ENCODE data around the gene GPC4.

GPC4 gene

GRCh38 chrX:133410550-133410949, 4.7 kb downstream of the GPC4 start:
- no peak for DNase-seq

DNA sequence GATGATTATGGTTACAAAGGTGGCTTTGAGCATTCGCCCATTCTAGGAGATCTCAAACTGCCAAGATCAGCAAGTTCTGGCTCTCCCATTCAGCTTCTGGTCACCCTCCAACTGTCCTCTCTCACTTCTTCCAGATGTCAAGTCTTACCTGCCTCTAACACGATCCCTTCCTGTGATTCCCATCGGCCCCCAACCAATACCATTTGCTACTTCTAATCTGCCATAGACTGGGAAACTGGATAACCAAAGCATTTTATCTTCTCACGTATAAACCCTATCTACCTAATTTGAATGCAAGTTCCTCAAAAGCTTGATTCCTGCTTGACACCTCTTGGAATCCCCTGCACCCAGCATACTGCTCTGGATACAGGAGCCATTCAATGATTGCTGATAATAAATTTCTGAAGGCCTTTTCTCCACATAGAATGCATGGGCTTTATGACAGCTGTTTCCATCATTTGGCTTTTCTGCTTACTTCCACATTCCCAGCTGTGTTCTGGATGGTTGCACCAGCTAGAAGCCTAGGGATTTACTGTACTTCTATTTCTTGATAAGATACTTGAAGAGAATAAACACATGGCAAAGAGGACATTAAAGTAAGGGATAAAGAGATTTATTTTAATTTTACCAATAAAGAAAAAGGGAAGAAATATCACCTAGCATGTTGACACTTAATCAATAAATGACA, 9.6 kb downstream of the GPC4 start:
- DNase-seq, result no peak

- no peak for DNase-seq
Observed at GRCh38 chrX:133403984-133404383, 11.3 kb downstream of the GPC4 start.

DNA sequence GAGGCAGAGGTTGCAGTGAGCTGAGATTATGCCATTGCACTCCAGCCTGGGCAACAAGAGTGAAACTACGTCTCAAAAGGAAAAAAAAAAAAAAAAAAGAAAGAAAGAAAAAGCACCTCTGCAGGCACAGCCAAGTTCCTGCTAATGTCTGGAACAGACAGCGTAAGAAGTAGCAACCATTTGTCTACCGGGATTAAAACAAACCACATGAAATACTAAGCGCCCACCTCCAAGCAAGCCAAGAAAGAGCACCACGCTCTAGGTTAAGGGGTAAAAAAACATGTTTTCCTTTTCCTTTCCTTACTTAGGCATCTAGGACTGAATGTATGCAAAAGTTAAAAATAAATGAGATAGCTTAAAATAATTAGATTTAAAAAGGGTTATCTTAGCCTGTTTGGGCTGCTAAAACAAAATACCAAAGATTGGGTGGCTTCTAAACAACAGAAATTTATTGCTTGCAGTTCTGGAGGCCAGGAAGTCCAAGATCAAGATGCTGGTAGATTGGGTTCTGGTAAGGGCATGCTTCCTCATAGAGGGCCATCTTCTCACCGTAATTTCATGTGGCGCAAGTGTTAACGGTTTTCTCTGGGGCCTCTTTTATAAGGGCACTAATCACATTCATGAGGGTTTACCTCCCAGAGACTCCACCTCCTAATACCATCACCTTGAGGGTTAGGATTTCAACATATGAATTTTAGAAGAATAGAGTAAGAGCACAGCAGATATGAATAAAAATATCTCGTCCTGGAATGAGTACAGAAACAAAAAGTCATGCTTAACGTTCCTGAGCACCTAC, 12.3 kb downstream of the GPC4 start:
- DNase-seq, result no peak

- peak; percentile 56 for DNase-seq
Observed at GRCh38 chrX:133402042-133402453, 13.2 kb downstream of the GPC4 start.

GRCh38 chrX:133401536-133401935, 13.8 kb downstream of the GPC4 start:
- DNase-seq, result no peak

GRCh38 chrX:133399411-133399810, 15.9 kb downstream of the GPC4 start:
- DNase-seq, result no peak

GRCh38 chrX:133394765-133395164, 20.5 kb downstream of the GPC4 start:
- DNase-seq, result no peak

GRCh38 chrX:133392671-133393070, 22.6 kb downstream of the GPC4 start:
- no peak for DNase-seq

DNA sequence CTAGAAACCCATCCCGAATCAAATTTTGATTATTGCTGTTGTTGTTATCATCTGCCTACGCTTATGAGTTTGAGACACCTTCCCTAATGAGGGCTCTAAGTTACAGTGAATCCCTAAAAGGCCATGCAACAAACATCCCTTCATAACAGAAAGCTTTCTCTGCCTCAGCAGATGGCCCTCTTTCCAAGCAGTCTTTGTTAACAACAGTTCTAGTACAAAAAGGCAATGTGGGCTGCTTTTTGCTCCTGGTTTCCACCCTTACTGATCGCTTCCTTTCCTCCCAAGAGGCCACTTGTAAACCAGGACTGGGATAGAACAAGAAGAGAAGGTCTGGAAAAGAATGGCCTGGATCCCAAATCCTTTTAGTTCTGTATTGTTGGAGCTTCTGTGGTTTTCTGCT, 24.2 kb downstream of the GPC4 start:
- DNase-seq, result no peak

DNA sequence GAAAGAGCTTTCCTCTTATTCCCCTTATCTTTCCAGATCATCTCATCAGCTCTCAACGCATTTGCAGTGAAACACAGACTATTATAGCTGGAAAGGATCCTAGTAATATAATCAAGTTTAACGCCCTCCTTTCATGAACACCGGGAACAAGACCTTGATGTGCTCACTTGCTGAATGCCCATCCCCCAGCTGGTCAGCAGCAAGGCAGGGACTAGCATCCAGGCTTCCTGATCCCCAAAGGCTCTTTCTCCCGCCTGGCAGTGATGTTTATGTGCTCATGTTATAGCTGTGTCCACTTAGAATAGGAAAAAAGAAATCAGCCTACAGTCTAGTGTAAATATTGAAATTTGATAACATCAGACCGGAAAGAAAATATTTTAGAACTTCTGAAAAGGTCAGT, 24.6 kb downstream of the GPC4 start:
- no peak for DNase-seq

GRCh38 chrX:133389975-133390374, 25.3 kb downstream of the GPC4 start:
- no peak for DNase-seq

- DNase-seq, result no peak
Observed at GRCh38 chrX:133384454-133384853, 30.8 kb downstream of the GPC4 start.

DNA sequence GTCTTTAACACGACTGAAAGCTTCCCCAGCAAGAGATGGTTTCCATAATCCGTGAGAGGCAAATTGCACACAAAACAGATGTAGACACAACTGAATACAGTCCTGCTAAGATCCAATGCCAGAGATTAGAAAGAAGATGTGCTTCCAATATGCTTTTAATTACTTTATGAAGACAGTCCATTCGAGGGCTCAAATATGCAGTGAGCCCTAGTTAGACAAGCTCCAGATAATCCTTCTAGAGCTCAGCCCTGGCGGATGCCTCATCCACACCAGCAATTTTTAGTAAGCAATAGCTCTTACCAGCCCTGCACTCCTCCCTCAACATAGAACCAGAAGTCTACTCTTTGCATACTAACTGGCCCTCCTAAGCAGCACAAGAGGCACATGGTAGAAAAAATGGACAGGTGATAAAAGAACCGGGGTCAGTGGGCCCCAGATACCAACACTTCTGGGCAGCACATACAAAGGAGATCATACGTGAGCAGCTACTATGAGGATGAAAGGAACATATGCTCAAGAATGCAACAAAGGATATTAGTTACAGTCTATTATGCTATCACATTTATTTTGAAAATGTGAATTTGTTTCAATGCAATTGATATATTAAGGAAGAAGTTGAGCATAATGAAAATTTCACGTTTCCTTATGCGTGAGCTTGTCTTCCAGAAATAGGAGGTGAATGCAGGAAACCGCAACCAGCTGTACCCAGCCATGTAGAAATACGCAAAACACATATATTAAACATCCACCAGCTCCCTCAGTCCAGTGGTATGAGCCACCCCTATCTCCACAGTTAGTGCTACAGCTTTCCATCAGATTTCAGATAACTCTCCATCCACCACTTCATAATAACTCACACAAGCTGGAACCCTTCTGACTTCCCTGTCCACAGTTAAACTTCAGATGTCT, 34.3 kb downstream of the GPC4 start:
- peak; percentile 35 for DNase-seq

- DNase-seq, result no peak
Observed at GRCh38 chrX:133376422-133376821, 38.9 kb downstream of the GPC4 start.

- no peak for DNase-seq
Observed at GRCh38 chrX:133375615-133376340, 39.5 kb downstream of the GPC4 start.

DNA sequence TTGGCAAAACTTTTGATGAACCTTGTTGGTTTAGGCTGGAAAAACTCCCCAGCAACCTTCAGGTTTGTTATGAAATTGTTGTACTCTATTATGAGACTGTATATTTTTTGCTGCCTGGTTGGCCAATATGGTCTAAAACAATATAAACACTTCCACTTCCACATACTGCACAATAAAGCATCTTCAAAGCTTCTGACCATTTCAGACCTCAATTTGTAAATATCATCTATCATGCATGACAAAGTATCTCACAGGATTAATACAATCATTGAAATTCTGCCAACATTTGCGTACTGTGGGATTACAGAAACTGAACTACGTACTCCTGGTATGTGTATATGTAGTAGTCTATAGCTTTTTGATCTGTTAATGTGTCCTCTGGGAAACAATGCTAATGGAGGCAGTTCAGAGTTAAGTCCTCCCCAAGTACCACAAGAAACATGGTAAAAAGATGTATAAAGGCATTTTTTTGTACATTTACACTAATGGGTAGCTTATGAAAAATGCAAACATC, 40.4 kb downstream of the GPC4 start:
- DNase-seq, result no peak

DNA sequence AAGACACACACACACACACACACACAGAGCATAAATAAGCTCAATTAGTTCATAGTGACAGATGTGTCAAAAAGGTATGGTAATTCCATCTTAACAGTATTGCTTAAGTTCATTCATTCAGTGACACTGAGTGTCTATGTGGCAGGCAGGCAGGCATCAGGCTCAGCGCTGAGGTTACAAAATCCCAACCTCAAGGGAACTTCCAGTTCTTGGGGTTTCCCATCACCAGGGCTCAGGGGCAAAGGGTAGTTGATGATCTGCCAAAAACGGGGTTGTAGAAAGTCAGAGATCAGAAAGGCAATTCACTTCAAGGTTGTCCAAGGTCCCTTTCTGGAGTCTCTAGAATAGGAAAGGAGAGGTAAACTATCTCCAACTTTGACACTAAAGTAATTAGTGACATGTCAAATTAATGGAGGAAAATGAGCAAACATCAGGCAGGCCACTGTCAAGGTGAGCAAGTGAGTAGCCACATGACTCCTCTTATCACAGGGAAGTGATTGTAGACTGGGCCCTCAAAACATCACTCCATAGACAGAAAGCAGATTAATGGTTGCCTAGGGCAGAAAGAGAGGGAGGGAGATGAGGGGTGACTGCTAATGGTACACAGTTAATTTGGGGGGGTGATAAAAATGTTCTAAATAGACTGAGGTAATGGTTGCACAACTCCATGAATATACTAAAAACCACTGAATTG, 41.8 kb downstream of the GPC4 start:
- no peak for DNase-seq

GRCh38 chrX:133370696-133371275, 44.5 kb downstream of the GPC4 start:
- no peak for DNase-seq

DNA sequence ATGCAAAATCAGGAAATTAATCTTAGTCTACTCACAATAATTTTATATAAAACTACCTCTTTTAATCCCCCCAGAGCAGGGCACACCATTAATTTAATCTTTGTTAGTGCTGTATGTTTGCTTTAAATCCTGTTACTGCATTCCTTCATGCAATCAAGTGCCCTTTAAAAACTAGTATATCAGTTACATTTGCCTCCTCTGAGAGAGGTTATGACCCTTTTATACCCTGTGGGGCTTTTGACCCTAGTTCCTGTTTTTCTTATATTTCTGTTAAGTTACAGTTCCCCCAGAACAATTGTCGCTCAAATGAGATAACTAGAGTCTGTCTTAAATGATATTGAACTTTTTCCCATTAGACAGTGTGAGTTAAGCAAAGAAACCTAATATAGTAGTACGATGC, 46.2 kb downstream of the GPC4 start:
- no peak for DNase-seq

DNA sequence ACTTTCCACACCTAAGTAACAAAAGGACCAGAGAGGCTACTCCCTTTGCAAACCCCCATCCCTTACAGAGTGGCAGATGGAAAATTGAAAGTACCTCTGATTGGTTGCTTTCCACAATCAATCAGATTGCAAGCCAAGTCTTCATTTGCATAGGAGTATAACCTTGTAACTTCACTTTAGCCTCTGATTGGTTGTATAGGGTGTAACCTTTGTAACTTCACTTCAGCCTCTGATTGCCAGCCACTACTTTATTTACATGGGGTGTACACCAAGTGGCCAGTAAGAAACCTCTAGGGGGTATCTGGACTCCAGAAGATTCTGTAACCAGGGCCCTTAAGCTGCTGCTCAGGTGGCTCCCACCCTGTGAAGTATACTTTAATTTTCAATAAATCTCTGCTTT, 48.6 kb downstream of the GPC4 start:
- DNase-seq, result no peak
